Activated CD8-positive, alpha-beta T cell treated with anti-CD3 and anti-CD28 coated beads, Interleukin-2, amount 10 ng/mL, durations not matched to agents 7 days and 5 days (primary cell): ENCODE data around the gene MTA3. TPM values are rescaled to one million over a fixed set of nuclear protein-coding genes. Genes with fewer than 3 reads are reported as not detected.

ENCODE experiments used
- ATAC-seq: fragments of 150-1000 bp; cut with Tn5 transposase; one replicate; pipeline ENCODE4 v1.10.0; 2021; ENCODE audit warnings: moderate library complexity
- CTCF ChIA-PET: fragments of 350-600 bp; sonication (Branson Sonifier 250); formaldehyde crosslinking; loops from one replicate; lab custom pipeline; 2021; ENCODE audit warnings: antibody characterized with exemption; lab: Charles Lee
- POLR2A ChIA-PET: fragments of 350-600 bp; sonication (Branson Sonifier 250); formaldehyde crosslinking; loops from one replicate; lab custom pipeline; 2021; ENCODE audit warnings: antibody characterized with exemption; lab: Charles Lee
- DNase-seq: peaks from one replicate; pipeline ENCODE4 v3.0.0-alpha.2; 2020
- H3K27ac Mint-ChIP-seq: one replicate; pipeline ENCODE4 v1.8.0; 2021; ENCODE audit warnings: mild to moderate bottlenecking, mixed read lengths
- H3K27me3 Mint-ChIP-seq: one replicate; pipeline ENCODE4 v1.8.0; 2021; ENCODE audit warnings: low read depth, mixed read lengths
- H3K36me3 Mint-ChIP-seq: one replicate; pipeline ENCODE4 v1.8.0; 2021; ENCODE audit warnings: low read depth, mixed read lengths
- H3K4me1 Mint-ChIP-seq: one replicate; pipeline ENCODE4 v1.8.0; 2021; ENCODE audit warnings: low read depth, mixed read lengths
- H3K4me3 Mint-ChIP-seq: one replicate; pipeline ENCODE4 v1.8.0; 2021; ENCODE audit warnings: mild to moderate bottlenecking, mixed read lengths
- H3K9me3 Mint-ChIP-seq: one replicate; pipeline ENCODE4 v1.8.0; 2022; ENCODE audit warnings: mixed read lengths; ENCODE audit not compliant: insufficient read depth
- total RNA-seq, 2 experiments: library from RNA; stranded (reverse); gene quantifications; one replicate each; pipeline ENCODE4 v1.2.3, GENCODE V29; 2021

The MTA3 gene
- total RNA-seq, 2 experiments from 2014 or later: 26.2 to 33.4 TPM

GRCh38 chr2:42743659-42743990 is 175.2 kb downstream of the MTA3 start:
- Mint-ChIP-seq H3K4me1 (peaks cover 4% of the 10 kb centered on the region), H3K9me3 (peaks cover 9% of the 10 kb centered on the region), H3K27me3 (no peaks in the 10 kb centered on the region), H3K27ac (no peak overlapping the region), H3K36me3 (peaks cover 21% of the 10 kb centered on the region), H3K4me3 (no peak overlapping the region)
- DNase-seq (no peak), ATAC-seq (no peak)
- CTCF ChIA-PET: no interaction called here
- POLR2A ChIA-PET: no interaction called here

DNA sequence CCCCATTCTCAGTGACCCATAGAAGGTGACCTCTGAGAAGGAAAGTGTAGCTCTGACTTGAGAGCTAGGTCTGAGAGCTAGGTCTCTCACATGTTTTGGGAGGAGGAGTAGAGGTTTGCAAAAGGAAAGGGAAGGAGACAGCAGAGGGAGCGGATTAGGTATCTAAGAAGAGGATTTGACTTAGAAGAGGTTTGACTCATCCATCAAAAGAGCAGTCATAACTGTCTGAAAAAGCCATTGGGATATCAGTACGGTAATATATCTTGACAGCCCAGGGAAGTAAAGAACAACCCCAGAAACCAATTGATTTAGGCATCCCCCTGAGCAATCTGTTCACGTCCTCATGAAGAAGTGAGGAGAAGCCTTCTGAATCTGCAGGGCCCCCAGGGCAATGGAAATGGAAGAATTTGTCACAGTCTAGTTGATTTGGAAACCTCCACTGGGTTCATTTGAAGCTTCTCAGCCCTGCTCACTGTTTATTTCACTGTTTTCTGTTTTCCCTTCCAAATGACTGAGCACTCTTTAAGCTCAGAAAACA is 176.2 kb downstream of the MTA3 start:
- ATAC-seq (no peak), DNase-seq (no peak)
- Mint-ChIP-seq H3K4me3 (no peak overlapping the region), H3K27ac (no peak overlapping the region), H3K36me3 (peaks cover 13% of the 10 kb centered on the region), H3K4me1 (peaks cover 4% of the 10 kb centered on the region), H3K27me3 (no peaks in the 10 kb centered on the region), H3K9me3 (peaks cover 2% of the 10 kb centered on the region)
- CTCF ChIA-PET: interaction anchor here (1.4 kb wide), 1 partner anchor 14 kb away, joined by 4 read pairs; no protein-coding TSS in a partner anchor
- POLR2A ChIA-PET: no interaction called here

GRCh38 chr2:42747422-42747821 is 179.0 kb downstream of the MTA3 start:
- H3K4me3 Mint-ChIP-seq: no peak overlapping the region
- H3K4me1 Mint-ChIP-seq: no peaks in the 10 kb centered on the region
- H3K27ac Mint-ChIP-seq: no peak overlapping the region
- H3K9me3 Mint-ChIP-seq: no peaks in the 10 kb centered on the region
- no peaks in the 10 kb centered on the region for H3K27me3 Mint-ChIP-seq
- DNase-seq: no peak
- POLR2A ChIA-PET: no interaction called here
- ATAC-seq: no peak
- H3K36me3 Mint-ChIP-seq: peaks cover 4% of the 10 kb centered on the region
- CTCF ChIA-PET: no interaction called here

DNA sequence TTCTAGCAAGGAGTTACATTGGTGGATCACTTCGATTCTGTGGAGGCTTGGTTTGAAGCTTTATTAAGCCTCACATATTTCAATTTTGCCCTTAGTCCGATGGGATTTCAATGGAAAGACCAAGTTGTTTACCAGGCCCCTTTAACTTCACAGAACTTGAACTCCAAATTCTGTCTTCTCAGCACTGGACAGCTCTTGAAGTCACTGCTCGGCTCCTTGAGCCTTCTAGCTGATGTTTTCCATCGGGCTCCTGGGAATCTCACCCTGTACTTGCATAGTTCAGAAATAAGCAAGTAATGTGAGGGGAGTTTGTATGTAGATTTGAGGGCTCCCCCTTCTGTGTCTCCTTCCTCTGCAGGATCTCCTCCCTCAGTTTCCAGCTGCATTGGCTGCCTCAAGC is 180.4 kb downstream of the MTA3 start:
- Mint-ChIP-seq H3K4me3 (no peak overlapping the region), H3K36me3 (no peaks in the 10 kb centered on the region), H3K9me3 (no peaks in the 10 kb centered on the region), H3K27me3 (no peaks in the 10 kb centered on the region), H3K27ac (no peak overlapping the region), H3K4me1 (no peaks in the 10 kb centered on the region)
- DNase-seq: no peak
- CTCF ChIA-PET: no interaction called here
- POLR2A ChIA-PET: no interaction called here
- no peak for ATAC-seq

GRCh38 chr2:42752314-42752713 is 183.9 kb downstream of the MTA3 start:
- DNase-seq (no peak), ATAC-seq (no peak)
- POLR2A ChIA-PET: no interaction called here
- H3K4me3 Mint-ChIP-seq: no peak overlapping the region
- peaks cover 1% of the 10 kb centered on the region for H3K36me3 Mint-ChIP-seq
- H3K9me3 Mint-ChIP-seq: no peaks in the 10 kb centered on the region
- CTCF ChIA-PET: no interaction called here
- no peaks in the 10 kb centered on the region for H3K27me3 Mint-ChIP-seq
- H3K4me1 Mint-ChIP-seq: peaks cover 7% of the 10 kb centered on the region
- H3K27ac Mint-ChIP-seq: no peak overlapping the region

GRCh38 chr2:42752816-42753813 is 184.7 kb downstream of the MTA3 start:
- Mint-ChIP-seq H3K36me3 (peaks cover 1% of the 10 kb centered on the region), H3K4me1 (peaks cover 7% of the 10 kb centered on the region), H3K27ac (no peak overlapping the region), H3K9me3 (no peaks in the 10 kb centered on the region), H3K4me3 (no peak overlapping the region), H3K27me3 (no peaks in the 10 kb centered on the region)
- ATAC-seq: no peak
- DNase-seq: no peak
- ChIA-PET POLR2A (no interaction called here), CTCF (no interaction called here)

GRCh38 chr2:42754021-42754775 is 185.8 kb downstream of the MTA3 start:
- POLR2A ChIA-PET: no interaction called here
- no peaks in the 10 kb centered on the region for H3K27me3 Mint-ChIP-seq
- H3K9me3 Mint-ChIP-seq: no peaks in the 10 kb centered on the region
- DNase-seq (no peak), ATAC-seq (no peak)
- CTCF ChIA-PET: interaction anchor here (0.9 to 1.1 kb wide), 2 partner anchors 59 to 91 kb away, joined by 3 read pairs; no protein-coding TSS in a partner anchor
- no peak overlapping the region for H3K4me3 Mint-ChIP-seq
- peaks cover 7% of the 10 kb centered on the region for H3K4me1 Mint-ChIP-seq
- H3K27ac Mint-ChIP-seq: no peak overlapping the region
- peaks cover 1% of the 10 kb centered on the region for H3K36me3 Mint-ChIP-seq

DNA sequence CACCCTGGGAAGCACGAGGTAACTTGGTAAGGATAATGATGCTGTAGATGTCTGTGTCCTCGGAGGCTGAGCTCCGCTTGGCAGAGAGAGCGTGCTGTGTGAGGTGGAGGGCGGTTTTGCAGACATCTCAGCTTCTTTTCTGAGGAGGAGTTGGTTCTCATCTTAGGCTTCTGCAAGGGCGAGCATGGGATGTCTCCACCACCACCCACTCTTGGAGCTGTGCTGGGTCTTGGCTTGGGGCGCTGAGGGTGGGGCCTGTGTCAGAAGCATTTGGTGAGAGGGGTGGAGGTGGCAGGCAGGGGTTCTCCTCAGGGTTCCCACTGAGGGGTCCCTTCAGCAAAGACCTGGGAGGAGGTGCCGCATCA is 186.3 kb downstream of the MTA3 start:
- POLR2A ChIA-PET: no interaction called here
- no peak overlapping the region for H3K27ac Mint-ChIP-seq
- no peak overlapping the region for H3K4me3 Mint-ChIP-seq
- peaks cover 1% of the 10 kb centered on the region for H3K36me3 Mint-ChIP-seq
- CTCF ChIA-PET: interaction anchor here (0.9 to 1.1 kb wide), 2 partner anchors 58 to 91 kb away, joined by 3 read pairs; no protein-coding TSS in a partner anchor
- no peaks in the 10 kb centered on the region for H3K9me3 Mint-ChIP-seq
- H3K4me1 Mint-ChIP-seq: peaks cover 7% of the 10 kb centered on the region
- no peak for ATAC-seq
- H3K27me3 Mint-ChIP-seq: no peaks in the 10 kb centered on the region
- no peak for DNase-seq

- CTCF ChIA-PET: interaction anchor here (1.1 kb wide), 1 partner anchor 92 kb away, joined by 3 read pairs; no protein-coding TSS in a partner anchor
- Mint-ChIP-seq H3K9me3 (no peaks in the 10 kb centered on the region), H3K4me3 (no peak overlapping the region), H3K27ac (no peak overlapping the region), H3K4me1 (peaks cover 7% of the 10 kb centered on the region), H3K36me3 (peaks cover 1% of the 10 kb centered on the region), H3K27me3 (no peaks in the 10 kb centered on the region)
- ATAC-seq (no peak), DNase-seq (no peak)
- POLR2A ChIA-PET: no interaction called here
These were observed 186.9 kb downstream of the MTA3 start for GRCh38 chr2:42755191-42755880.

DNA sequence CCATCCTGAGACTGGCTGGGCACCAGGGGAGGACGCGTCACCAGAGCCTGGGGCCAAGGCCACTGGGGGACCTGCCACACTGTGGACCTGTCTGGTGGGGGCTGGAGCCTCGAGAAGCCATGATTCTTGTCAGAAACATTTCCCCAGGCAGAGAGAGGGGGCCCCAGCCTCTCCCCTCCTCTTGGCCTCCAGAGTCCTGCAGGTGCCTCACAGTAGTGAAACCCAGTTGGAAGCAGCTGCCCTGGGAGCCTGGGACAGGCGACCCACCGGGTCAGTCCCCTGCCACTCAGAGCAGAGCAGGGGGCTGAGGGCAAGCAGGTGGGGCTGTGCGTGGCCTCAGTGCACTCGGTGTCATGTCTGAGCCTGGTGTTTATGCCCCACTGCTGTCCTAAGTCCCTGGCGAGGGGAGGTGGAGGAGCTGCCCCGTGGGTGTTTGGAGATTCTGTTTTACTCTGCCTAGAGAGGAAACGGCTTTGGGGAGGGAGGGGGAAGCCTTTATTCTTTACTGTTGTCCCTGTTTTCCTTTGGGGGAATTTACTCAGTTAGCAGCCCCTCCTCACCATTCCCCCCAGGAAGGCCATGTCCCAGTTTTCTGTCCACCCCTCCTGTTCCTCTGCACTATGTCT is 187.8 kb downstream of the MTA3 start:
- Mint-ChIP-seq H3K27me3 (no peaks in the 10 kb centered on the region), H3K4me3 (no peak overlapping the region), H3K4me1 (peaks cover 7% of the 10 kb centered on the region), H3K27ac (no peak overlapping the region), H3K36me3 (peaks cover 1% of the 10 kb centered on the region), H3K9me3 (no peaks in the 10 kb centered on the region)
- ChIA-PET CTCF (no interaction called here), POLR2A (no interaction called here)
- no peak for DNase-seq
- ATAC-seq: no peak

DNA sequence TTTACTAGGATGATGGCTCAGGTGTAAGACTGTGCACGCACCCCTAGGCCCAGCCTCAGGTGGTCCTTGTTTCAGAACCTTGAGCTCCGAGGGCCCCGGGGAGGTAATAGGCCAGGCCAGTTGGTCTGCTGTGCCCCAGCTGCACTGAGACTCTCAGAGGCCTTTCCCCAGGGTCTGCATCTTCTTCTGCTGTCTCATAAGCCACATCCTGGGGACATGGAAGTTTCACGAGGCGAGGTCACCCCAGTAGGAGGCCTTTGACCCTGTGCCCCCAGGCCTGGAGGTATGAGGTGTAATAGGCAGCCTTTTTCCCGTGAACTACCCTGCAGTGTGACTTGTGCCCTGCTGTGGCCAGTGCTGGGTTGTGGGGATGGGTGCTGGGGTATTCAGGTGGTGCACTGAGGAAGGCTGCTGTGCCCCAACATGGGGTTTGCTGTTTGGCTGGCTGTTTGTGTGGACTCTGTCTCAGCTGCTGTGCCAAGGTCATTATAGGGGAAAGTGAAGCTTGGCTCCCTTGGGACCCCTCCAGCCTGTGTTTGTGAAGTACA is 188.6 kb downstream of the MTA3 start:
- H3K36me3 Mint-ChIP-seq: peaks cover 1% of the 10 kb centered on the region
- no peak overlapping the region for H3K4me3 Mint-ChIP-seq
- ChIA-PET POLR2A (no interaction called here), CTCF (no interaction called here)
- H3K4me1 Mint-ChIP-seq: peaks cover 7% of the 10 kb centered on the region
- no peak overlapping the region for H3K27ac Mint-ChIP-seq
- H3K9me3 Mint-ChIP-seq: no peaks in the 10 kb centered on the region
- ATAC-seq (no peak), DNase-seq (no peak)
- no peaks in the 10 kb centered on the region for H3K27me3 Mint-ChIP-seq
